ENCODE measurements around the gene CLHC1.

DNA sequence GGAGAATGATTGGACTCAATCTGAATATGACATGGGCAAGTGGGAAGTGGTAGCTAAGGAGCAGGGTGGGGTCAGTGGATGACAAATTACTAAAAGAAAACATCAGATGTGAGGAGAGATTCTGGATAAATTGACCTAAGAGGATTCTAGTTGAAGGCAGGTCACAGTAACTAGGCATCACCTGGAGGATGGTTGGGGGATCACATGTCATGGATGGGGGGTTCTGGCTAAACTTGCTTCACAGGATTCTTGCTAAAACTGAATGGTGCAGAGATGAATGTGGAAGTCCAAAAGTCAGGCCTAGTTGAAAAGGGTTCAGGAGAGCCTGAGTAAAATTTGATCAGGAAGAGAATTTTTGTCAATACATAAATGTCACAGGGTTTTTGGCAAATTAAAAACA, 18.3 kb downstream of the CLHC1 start:
- TF ChIP-seq, protein P1, sequence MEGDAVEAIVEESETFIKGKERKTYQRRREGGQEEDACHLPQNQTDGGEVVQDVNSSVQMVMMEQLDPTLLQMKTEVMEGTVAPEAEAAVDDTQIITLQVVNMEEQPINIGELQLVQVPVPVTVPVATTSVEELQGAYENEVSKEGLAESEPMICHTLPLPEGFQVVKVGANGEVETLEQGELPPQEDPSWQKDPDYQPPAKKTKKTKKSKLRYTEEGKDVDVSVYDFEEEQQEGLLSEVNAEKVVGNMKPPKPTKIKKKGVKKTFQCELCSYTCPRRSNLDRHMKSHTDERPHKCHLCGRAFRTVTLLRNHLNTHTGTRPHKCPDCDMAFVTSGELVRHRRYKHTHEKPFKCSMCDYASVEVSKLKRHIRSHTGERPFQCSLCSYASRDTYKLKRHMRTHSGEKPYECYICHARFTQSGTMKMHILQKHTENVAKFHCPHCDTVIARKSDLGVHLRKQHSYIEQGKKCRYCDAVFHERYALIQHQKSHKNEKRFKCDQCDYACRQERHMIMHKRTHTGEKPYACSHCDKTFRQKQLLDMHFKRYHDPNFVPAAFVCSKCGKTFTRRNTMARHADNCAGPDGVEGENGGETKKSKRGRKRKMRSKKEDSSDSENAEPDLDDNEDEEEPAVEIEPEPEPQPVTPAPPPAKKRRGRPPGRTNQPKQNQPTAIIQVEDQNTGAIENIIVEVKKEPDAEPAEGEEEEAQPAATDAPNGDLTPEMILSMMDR (IDR thresholded peaks at IDR 0.05; ENCODE audit: poor library complexity) = no peak
- no peak for TF ChIP-seq EZH2 (IDR thresholded peaks at IDR 0.05; ENCODE audit: borderline replicate concordance)
- TF ChIP-seq EZH2phosphoT487 (IDR thresholded peaks at IDR 0.05; ENCODE audit: low read depth, severe bottlenecking, unreplicated experiment) = no peak
